CD4-positive, alpha-beta T cell treated with Interleukin-2 at 100 ng/mL for 4 hours (primary cell): Measurements from ENCODE around the gene NUBP1.
"Not testable (repeated sequence)": the region's sequence is repeated elsewhere in the genome, so short reads cannot be mapped to it uniquely, and the experiment has no call there.

Experiments
- DNase-seq: peaks from one replicate; pipeline ENCODE4 v3.0.0-alpha.2; 2020; ENCODE audit warnings: low spot score

The NUBP1 gene

DNA sequence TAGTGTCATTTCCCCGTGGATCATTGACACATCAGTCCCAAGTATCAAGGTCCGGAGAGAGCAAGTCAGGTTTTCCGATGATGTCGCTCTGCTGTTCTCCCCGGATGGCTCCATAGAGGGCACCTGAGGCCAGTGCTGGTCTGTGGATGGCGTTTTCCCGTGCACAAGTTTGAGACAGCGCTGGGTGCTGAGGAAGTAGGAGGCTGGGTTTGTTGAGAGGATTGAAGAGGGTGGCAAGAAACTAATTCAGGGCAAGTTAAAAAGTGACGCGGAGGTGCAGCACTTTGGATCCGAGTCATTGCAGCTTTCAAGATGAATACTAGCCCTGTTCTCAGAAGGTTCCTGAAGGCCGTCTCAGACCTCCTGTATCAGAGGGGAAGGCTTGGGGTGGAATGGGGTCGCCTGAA, 7.7 kb downstream of the NUBP1 start:
- DNase-seq: no peak

DNA sequence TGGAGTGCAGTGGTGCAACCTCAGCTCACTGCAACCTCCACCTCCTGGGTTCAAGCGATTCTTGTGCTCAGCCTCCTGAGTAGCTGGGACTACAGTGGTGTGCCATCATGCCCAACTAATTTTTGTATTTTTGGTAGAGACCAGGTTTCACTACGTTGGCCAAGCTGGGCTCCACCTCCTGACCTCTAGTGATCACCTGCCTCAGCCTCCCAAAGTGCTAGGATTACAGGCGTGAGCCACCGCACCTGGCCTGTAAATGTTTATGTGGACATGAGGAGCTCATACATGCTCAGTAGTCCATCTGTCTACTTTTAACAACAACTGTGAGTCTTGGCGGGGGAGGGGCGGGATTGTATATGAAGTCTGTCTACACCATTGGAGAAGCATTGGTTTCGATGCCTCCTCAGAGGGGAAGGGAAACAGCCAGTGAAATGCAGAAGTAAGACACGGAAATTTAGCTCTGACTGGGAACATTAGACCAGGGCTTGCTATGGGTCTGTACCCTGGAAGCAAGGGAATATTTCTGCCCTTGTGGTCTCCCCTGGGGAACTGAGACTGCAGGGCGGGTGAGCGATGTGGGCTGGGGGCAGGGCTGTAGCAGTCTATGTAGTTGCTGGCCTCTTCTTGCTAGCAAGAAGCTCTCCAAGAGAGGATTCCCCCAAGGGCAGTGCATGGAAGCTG, 9.3 kb downstream of the NUBP1 start:
- peak; percentile 20 for DNase-seq

DNA sequence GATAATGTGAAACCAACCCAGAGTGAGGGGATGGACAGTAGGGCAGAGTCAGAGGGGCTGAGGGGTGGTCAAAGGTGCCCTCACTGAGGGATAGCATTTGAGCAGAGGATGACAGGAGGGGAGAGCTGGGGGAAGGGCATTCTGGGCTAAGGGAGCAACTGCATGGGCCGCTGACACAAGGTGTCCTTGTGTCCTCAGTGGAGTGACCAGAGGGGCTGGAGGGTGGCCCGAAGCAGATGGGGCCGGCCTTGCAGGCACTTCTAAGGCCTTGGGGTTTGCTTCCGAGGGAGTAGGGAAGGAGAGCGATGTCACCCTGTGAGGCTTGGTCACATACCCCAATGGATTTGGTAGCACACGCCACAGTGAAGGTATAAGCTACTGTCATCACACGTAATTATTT, 10.0 kb downstream of the NUBP1 start:
- no peak for DNase-seq

DNA sequence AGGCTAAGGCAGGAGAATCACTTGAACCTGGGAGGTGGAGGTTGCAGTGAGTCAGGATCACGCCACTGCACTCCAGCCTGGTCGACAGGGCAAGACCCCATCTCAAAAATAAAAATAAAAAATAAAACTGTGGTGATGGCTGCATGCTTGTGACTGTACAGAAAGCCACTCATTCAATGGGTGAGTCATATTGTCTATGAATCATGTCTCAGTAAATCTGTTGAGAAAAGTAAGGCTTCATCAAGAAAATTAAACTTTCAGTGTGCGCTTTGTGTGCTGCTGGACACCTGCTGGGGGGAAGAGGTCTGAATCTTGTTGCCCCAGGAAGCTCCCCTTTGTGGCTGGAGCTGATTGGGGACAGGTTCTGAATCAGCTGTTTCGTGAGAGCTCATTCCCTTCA, 11.3 kb downstream of the NUBP1 start:
- DNase-seq: no peak

DNA sequence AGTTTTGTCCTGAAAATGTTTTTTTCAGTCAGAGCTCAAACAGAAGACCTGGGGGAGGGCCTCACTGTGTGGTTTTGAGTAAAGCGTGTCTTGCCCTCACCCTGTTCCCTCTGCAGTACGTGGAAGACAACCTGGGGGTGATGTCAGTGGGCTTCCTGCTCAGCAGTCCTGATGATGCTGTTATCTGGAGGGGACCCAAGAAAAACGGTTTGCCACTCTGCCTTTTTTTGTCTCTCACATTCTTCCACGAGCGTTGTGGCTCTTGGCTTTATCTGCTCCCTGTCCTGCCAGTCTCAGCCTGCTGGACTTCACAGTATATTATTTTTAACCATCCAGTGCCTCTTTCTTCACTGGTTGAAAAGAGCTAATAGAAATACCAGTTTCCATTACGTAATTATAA, 12.9 kb downstream of the NUBP1 start:
- DNase-seq: no peak

DNA sequence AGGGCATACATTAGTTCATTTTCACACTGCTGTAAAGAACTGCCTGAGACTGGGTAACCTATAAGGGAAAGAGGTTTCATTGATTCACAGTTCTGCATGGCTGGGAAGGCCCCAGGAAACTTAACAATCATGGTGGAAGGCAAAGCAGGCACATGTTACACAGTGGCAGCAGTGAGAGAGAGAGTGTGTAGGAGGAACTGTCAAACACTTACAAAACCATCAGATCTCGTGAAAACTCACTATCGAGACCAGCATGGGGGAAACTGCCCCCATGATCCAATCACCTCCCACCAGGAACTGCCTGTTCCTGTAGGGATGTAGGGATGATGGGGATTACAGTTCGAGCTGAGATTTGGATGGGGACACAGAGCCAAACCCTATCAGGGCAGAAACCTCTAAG, 17.2 kb downstream of the NUBP1 start:
- DNase-seq: no peak

DNA sequence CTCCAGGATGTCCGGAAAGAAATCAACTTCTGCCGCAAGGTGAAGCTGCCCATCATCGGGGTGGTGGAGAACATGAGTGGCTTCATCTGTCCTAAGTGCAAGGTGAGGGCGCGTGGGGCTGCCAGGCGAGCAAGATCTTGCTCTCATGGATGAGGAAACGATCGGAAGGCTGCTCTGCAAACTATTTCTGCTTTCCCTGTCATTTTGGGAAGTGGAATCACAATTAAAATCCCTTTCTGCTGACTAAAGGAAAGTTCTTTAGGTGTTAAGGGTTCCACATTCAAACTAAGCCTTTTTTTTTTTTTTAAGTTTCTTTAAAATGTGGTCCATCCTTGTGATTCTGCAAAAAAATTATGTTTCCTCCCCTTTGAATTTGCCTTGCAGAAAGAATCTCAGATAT, 17.7 kb downstream of the NUBP1 start:
- no peak for DNase-seq

DNA sequence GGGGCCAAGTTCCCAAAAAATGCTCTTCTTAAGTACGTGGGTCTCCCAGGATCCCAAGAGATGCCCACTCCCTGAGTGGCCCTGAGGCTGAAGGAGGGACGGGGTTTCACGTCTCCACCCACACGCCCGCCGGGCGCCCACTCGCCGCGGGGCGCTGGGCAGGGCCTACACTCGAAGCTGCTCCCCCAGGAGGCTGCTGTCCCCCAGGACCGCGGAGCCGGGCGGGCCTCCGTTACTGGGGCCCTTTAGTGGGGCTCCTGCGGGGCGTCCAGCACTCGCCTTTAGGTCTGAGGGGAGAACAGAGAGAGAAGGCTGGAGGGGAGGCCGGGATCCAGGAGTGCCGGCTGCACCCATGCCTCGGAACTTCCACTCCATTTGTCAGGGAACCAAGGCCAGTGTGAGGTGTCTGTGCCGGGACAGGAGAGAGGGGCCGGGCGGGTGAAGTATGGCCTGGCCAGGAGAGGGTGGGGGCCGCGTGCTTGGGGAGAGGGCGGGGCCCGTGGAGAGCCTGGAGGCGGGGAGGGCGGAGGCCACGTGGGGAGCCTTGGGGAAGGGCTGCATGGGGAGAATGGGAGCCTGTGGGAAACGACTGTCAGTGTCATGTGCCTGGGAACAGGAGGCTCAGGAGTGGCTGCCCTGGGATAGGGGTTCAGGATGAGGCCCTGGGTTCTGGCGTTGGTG, 18.8 kb downstream of the NUBP1 start:
- no peak for DNase-seq

DNA sequence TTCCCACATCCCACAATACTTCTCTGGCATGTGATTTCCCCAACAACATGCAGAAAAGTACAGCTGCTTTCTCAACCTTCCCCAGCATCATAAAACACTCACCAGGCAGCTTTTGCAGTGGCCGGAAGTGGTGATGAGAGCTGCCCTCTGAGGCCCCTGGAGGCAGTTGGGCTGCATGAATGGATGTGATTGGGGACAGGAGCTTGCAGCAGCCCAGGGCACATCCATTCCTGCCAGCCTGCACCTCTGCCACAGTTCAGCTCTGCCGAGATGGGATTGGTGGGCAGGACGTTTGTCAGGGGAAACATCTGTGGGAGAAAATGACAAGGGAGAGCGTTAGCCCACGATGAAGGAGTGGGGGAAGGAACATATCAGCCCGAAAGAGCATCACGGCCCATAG, 19.8 kb downstream of the NUBP1 start:
- DNase-seq: no peak

DNA sequence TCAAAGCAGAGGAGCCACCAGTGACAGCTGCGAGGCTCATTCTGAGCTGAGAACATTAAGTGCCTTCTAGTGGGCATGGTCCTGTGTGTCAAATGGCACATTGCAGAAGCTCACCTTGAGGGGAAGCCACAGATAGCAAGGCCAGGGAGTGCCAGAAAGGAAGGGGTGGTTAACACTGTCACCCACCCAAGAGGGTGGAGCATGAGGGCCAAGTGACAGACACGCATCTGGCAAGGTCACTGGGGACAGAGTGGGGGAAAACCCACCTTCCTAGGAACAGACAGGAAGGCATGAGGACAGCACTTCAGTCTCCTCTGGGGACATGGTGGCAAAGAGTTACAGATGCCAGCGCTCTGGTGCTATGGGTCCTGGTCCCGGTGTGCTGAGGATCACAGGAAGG, 22.1 kb downstream of the NUBP1 start:
- DNase-seq: peak; percentile 38

DNA sequence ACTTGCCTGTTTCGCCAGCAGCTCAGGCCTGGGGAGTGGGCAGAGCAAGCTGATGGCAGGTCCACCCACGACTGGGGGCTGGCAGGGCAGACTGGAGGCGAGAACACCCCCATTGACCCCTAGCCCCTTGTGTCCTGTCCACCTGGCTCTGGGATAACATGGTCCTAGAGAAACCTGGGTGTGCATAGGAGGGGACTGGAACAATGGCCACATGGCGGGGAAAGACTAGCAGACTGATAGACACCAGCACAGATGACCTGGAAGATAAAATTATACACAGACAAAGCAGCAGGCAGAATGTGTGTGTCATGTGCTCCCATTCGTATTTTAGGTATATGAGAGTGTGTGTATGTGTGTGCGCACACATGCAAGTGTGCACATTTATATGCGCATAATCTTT, 23.5 kb downstream of the NUBP1 start:
- DNase-seq: no peak

DNA sequence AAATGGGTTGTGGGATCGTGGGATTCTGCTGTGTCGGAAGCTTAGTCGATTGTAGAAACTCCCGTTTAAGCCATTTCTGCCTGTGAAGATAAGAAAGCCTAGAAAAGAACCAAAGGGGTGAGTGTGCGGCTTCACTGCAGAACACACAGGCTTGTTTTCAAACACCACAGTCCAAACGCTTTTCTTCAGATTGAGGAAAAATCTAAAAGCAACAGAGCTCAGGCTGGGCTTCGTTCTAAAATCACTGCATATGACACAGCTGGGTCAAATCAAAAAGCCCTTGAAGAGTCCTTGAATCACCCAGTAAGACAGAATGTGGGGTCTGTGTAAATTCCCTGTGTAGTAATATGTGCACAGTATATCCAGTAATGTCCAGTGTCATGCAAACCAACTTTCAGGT, 25.7 kb downstream of the NUBP1 start:
- DNase-seq: no peak

DNA sequence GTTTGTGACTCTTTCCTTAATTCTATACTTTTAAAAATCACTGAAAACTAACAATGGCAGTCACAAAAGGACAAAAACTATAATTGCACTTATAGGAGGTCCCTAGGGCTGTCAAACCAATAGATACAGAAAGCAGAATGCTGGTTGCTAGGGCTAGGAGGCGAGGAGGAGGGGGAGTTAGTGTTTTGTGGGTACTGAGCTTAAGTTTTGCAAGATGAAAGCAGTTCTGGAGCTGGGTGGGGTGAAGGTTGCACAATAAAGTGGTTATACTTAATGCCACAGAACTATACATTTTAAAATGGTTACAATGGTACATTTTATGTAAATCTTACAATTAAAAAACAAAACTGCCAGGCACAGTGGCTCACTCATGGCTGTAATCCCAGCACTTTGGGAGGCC, 27.3 kb downstream of the NUBP1 start:
- DNase-seq: peak; percentile 18

DNA sequence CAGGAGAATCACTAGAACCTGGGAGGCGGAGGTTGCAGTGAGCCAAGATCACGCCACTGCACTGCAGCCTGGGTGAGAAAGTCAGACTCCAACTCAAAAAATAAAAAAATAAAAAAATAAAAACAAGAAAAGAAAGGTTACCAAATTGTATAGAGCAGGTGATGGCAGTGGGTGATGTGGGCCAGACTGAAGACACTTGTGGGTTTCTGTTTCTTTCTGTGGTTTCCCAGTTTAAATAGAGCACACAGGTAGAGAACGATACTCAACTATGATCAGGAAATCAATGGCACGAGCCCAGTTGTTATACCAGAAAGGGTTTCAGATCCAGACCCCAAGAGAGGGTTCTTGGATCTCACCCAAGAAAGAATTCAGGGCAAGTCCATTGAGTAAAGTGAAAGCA, 32.6 kb downstream of the NUBP1 start:
- no peak for DNase-seq

DNA sequence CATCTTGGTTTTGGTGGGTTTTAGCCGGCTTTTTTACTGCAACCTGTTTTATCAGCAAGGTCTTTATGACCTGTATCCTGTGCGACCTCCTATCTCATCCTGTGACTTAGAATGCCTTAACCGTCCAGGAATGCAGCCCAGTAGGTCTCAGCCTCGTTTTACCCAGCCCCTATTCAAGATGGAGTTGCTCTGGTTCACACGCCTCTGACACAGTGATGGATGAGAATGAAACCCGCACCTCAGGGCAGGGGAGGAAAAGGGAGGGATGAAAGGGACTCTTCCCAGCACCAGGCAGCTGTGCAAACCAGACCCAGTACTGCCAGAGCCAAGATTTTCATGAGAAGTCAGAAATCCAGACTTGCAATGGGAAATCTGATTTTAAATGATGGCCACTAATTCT, 33.3 kb downstream of the NUBP1 start:
- DNase-seq: not testable (repeated sequence)

DNA sequence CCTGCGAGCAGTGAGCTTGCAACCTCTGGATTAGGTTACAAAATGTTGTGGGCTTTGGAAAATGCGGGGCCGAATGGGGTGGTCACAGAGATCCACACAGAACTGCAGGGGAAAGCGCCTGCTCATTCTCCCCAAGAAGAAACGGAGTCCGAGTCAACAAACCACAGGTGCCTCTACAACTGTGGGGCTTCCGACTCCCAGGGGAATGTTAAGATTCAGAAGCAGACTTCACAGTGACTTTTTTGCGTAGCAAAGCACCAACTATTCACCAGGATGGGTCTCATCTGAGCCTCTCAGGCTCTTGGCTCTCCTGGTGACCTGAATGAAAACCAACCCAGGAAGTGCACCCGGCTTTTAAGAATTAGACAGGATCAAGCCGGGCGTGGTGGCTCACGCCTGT, 33.7 kb downstream of the NUBP1 start:
- DNase-seq: no peak

DNA sequence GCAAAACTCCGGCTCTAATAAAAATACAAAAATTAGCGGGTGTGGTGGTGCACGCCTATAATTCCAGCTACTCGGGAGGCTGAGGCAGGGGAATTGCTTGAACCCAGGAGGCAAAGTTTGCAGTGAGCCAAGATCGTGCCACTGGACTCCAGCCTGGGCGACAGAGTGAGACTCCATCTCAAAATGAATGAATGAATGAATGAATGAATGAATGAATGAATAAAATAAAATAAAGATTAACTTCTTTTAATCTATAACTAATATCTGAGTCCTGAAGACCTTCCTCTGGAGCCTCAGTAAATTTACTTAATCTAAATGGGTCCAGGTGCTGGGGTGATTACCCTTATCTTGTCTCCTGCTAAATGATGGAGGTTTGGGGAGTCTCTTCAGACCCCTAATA, 36.3 kb downstream of the NUBP1 start:
- DNase-seq: not testable (repeated sequence)

DNA sequence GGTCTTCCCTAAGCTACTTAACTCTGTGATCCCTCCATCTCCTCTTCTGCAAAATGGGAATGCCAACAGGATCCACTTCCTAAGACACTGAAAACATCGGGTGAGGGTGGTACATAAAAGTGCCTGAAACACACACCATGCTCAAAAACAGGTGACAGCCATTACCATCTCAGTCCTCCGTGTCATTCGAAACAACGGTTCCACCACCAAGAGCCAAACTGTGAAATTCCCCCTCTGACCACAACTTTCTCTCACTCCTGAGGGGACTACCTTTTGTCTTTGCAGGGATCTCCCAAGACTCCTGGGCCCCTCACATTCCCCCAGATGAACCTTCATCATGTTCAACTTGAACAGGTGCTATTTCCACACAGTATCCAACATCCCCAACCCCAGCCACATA, 37.0 kb downstream of the NUBP1 start:
- no peak for DNase-seq

DNA sequence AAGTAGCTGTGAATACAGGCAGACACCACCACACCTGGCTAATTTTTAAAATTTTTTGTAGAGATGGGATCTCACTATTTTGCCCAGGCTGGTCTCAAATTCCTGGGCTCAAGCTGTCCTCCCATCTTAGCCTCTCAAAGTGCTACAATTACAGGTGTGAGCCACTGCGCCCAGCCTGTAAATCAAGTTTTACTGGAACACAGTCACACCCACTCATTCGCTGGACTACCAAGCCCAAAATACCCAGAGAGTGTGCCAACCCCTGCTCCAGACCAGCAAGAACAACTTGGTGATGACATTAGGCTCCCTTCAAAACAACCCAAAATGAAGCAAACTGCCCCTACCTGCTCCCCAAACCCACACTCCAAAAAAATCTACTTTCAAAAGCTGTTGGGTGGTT, 39.0 kb downstream of the NUBP1 start:
- DNase-seq: no peak

DNA sequence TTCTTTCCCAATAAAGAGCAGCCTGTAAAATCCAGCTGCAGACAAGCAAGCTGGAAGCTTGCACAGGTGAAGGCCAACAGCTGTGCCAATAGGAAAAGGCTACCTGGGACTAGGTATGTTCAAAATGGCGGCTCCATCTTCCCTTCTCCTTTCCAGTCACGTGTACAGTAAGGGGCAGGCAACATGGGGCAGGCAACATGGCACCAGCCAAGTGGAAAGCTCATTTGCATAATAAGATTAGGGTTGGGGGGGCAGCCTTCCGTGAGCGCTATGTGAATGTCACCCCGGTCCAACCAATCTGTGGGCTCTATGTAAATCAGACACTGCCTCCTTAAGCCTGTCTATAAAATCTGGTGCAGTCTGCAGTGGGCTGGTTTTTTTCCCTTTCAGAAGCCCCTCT, 43.7 kb downstream of the NUBP1 start:
- no peak for DNase-seq

DNA sequence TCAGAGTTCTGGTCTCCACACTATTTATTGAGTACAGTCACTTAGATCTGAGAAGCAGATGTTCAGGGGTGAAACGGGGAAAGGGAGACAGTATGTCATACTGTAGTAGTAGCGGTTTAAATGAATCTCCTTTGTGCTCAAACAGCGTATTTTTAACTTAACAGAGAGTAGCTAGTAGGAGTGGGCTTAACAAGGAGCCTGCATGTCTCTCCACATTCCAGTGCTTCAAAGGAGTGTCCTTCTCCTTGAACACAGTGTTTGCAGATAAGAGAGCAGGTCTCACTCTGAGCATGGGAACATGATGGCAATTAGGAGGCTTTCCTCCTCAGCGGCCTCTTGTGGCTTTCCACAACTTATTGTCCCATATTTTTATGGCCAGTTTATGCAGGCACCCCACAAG, 45.0 kb downstream of the NUBP1 start:
- DNase-seq: not testable (repeated sequence)

DNA sequence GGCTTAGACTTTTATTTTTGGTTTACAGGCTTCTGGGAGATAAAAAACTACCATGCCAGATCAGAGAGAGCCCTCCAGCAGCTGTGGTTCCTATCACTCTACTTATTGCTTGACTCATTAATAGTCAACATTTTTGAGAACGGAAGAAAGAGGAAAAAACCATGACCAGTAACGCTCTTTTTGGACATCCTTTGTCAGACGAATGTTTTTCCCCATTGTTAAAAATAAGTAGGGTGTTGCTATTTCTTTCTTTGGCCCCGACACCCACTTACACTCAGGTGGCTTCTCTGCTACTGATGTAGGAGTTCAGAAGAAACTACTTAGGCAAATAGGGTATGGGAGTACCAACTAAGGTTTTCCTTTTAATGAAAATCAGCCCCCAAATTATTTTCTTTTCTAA, 47.4 kb downstream of the NUBP1 start:
- no peak for DNase-seq

DNA sequence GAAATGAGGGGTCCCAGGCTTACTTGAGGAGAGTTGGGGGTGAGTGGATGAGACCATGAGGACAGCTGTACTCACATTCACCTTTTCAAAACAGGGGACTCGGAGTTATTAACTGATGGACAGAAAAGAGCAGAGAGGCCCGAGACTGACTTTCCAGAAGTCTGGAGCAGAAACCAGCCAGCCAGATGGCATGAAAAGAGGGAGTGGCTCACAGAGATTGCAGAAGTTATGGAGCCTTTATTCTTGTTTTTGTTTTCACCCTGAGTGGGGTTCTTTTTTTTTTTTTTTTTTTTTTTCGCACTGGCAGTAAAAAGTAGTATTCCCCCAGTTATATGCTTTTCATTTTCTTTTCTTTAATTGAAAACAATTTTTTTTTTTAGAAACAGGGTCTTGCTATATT, 56.1 kb downstream of the NUBP1 start:
- DNase-seq: no peak

DNA sequence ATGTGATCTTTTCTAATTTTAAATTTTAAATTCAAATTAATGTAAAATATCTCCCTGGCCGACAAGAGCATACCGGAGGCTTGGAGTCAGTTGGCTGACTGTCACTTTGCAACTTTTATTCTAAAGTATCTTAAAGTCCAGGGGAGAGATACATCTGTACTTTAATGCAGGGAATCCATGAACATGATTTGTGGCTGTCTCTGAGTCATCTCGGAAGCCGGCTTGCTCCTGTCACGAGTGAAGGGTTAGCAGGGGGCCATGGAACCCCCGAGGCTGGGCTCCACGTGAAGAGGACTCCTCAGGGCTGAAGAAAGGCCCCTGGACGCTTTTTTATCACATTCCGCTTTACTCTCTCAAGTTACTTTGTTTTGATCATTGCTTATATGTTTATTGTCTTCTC, 61.7 kb downstream of the NUBP1 start:
- DNase-seq: no peak
